Loucy (cell line): Measurements from ENCODE around the gene ANKRD34A.

Experiments used
- H2AFZ ChIP-seq: fragments of 200-600 bp; sonication (generic); 2 replicates; pipeline ENCODE4 v1.6.0; 2016; ENCODE audit warnings: antibody characterized with exemption, mild to moderate bottlenecking, low read length, moderate library complexity
- H3F3A ChIP-seq: fragments of 200-600 bp; 2 replicates; pipeline ENCODE4 v1.6.0; 2016; ENCODE audit warnings: antibody characterized with exemption, low read depth, mild to moderate bottlenecking
- H3K27me3 ChIP-seq: fragments of 200-600 bp; sonication (generic); 2 replicates; pipeline ENCODE4 v1.6.1; 2014; ENCODE audit warnings: low read length, mild to moderate bottlenecking; ENCODE audit not compliant: insufficient read depth, poor library complexity, severe bottlenecking
- H3K36me3 ChIP-seq: fragments of 200-600 bp; sonication (generic); 2 replicates; pipeline ENCODE4 v1.6.1; 2016; ENCODE audit warnings: low read length; ENCODE audit not compliant: insufficient read depth
- H3K4me1 ChIP-seq: fragments of 200-600 bp; sonication (generic); 2 replicates; pipeline ENCODE4 v1.5.1; 2014; ENCODE audit warnings: low read length, mild to moderate bottlenecking; ENCODE audit not compliant: insufficient read depth, poor library complexity, severe bottlenecking
- H3K4me2 ChIP-seq: fragments of 200-600 bp; sonication (generic); 2 replicates; pipeline ENCODE4 v1.6.0; 2014; ENCODE audit warnings: antibody characterized with exemption, low read length, low read depth, mild to moderate bottlenecking; ENCODE audit not compliant: poor library complexity, severe bottlenecking
- H3K4me3 ChIP-seq: fragments of 200-600 bp; sonication (generic); 2 replicates; pipeline ENCODE4 v1.5.1; 2014; ENCODE audit warnings: low read length, mild to moderate bottlenecking, mixed read lengths; ENCODE audit not compliant: poor library complexity, severe bottlenecking
- H3K79me2 ChIP-seq: fragments of 200-600 bp; sonication (generic); 2 replicates; pipeline ENCODE4 v1.6.1; 2014; ENCODE audit warnings: low read length; ENCODE audit not compliant: insufficient read depth
- H3K9ac ChIP-seq: fragments of 200-600 bp; sonication (generic); 2 replicates; pipeline ENCODE4 v1.6.0; 2014; ENCODE audit warnings: mild to moderate bottlenecking, low read depth, low read length, moderate library complexity; ENCODE audit not compliant: poor library complexity, severe bottlenecking
- H3K9me2 ChIP-seq: fragments of 200-600 bp; sonication (generic); replicated peaks from 2 replicates; pipeline ENCODE4 v1.6.1; 2016; ENCODE audit warnings: low read depth, low read length, mixed read lengths
- H3K9me3 ChIP-seq: fragments of 200-600 bp; sonication (generic); 2 replicates; pipeline ENCODE4 v1.6.1; 2014; ENCODE audit warnings: mild to moderate bottlenecking, antibody characterized with exemption, low read length, low read depth; ENCODE audit not compliant: insufficient read depth
- H4K20me1 ChIP-seq: fragments of 200-600 bp; sonication (generic); 2 replicates; pipeline ENCODE4 v1.6.0; 2014; ENCODE audit warnings: antibody characterized with exemption, low read length, mild to moderate bottlenecking; ENCODE audit not compliant: insufficient read depth, poor library complexity, severe bottlenecking
- CTCF ChIP-seq: fragments of 200-600 bp; sonication (generic); conservative IDR thresholded peaks from 2 replicates; pipeline ENCODE4 v1.5.1; 2014; ENCODE audit warnings: mild to moderate bottlenecking, antibody characterized with exemption, low read length
- EZH2phosphoT487 ChIP-seq: fragments of 200-600 bp; IDR thresholded peaks from 2 replicates; pipeline ENCODE4 v1.6.1; 2018; ENCODE audit warnings: antibody characterized with exemption, mild to moderate bottlenecking, moderate library complexity, borderline replicate concordance

ANKRD34A gene

GRCh38 chr1:145985502-145986439 is 21.4 kb upstream of the ANKRD34A start:
- Histone ChIP-seq H2AFZ (peak overlapping the region; percentile 41), H3K79me2 (no peaks in the 10 kb centered on the region), H3K9me3 (no peaks in the 10 kb centered on the region), H3K36me3 (no peaks in the 10 kb centered on the region), H3K4me3 (no peak overlapping the region), H3K9ac (peak overlapping the region; percentile 34), H3K27me3 (no peaks in the 10 kb centered on the region), H3K4me2 (peak overlapping the region; percentile 19), H4K20me1 (no peaks in the 10 kb centered on the region), H3K9me2 (no peaks in the 10 kb centered on the region), H3F3A (peaks cover 4% of the 10 kb centered on the region; the same call in 1 of the 2 replicates), H3K4me1 (peaks cover 39% of the 10 kb centered on the region)
- TF ChIP-seq EZH2phosphoT487 (no peak), CTCF (no peak)

GRCh38 chr1:145985129-145985501 is 20.7 kb upstream of the ANKRD34A start:
- Histone ChIP-seq H3K9ac (peak overlapping the region; percentile 34), H3K79me2 (no peaks in the 10 kb centered on the region), H3K4me1 (peaks cover 45% of the 10 kb centered on the region)

More at GRCh38 chr1:145985129-145985501, 20.7 kb upstream of the ANKRD34A start:
- Histone ChIP-seq H3K4me2 (peak overlapping the region; percentile 19), H3K4me3 (no peak overlapping the region), H3K9me3 (no peaks in the 10 kb centered on the region), H3K27me3 (no peaks in the 10 kb centered on the region), H3F3A (peaks cover under 1% of the 10 kb centered on the region; the same call in 1 of the 2 replicates), H2AFZ (peak overlapping the region; percentile 41), H4K20me1 (no peaks in the 10 kb centered on the region), H3K9me2 (no peaks in the 10 kb centered on the region), H3K36me3 (no peaks in the 10 kb centered on the region)
- TF ChIP-seq EZH2phosphoT487 = no peak
- TF ChIP-seq CTCF = no peak
